Measurements from ENCODE around the gene RBFOX1. TPM values are rescaled to one million over a fixed set of nuclear protein-coding genes. Genes with fewer than 3 reads are reported as not detected.

RBFOX1 gene
- total and polyA plus RNA-seq, 2 donors (not counting 1 experiment from before 2014, with no cell fraction given): not detected

GRCh38 chr16:7547736-7548135 lies 215.1 kb downstream of the RBFOX1 start:
- TF ChIP-seq, protein P1, sequence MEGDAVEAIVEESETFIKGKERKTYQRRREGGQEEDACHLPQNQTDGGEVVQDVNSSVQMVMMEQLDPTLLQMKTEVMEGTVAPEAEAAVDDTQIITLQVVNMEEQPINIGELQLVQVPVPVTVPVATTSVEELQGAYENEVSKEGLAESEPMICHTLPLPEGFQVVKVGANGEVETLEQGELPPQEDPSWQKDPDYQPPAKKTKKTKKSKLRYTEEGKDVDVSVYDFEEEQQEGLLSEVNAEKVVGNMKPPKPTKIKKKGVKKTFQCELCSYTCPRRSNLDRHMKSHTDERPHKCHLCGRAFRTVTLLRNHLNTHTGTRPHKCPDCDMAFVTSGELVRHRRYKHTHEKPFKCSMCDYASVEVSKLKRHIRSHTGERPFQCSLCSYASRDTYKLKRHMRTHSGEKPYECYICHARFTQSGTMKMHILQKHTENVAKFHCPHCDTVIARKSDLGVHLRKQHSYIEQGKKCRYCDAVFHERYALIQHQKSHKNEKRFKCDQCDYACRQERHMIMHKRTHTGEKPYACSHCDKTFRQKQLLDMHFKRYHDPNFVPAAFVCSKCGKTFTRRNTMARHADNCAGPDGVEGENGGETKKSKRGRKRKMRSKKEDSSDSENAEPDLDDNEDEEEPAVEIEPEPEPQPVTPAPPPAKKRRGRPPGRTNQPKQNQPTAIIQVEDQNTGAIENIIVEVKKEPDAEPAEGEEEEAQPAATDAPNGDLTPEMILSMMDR (IDR thresholded peaks at IDR 0.05): no peak
- no peak for TF ChIP-seq EZH2 (IDR thresholded peaks at IDR 0.05; ENCODE audit: borderline replicate concordance, insufficient read depth, low read depth, low read length, poor library complexity, severe bottlenecking)
- Histone ChIP-seq H3K36me3 (replicated peaks in 1 of 2; ENCODE audit: control extremely low read depth in 1 of 2, control insufficient read depth in 1 of 2, extremely low read depth in 1 of 2, insufficient read depth in 2 of 2, low read length in 1 of 2) (no peaks in the 10 kb centered on the region), H3K4me3 (ENCODE audit: control extremely low read depth in 1 of 5, extremely low read depth in 1 of 5, insufficient read depth in 1 of 5, low read depth in 2 of 5, low read length in 4 of 5) (no peak overlapping the region), H4K20me1 (ENCODE audit: control insufficient read depth, insufficient read depth, low read length, poor library complexity, severe bottlenecking) (no peaks in the 10 kb centered on the region), H3K9ac (ENCODE audit: low read length) (no peak overlapping the region), H2AFZ (ENCODE audit: insufficient read depth, low read depth, low read length, poor library complexity, severe bottlenecking) (no peak overlapping the region), H3K9me3 (ENCODE audit: control extremely low read depth in 1 of 3, control insufficient read depth in 2 of 3, insufficient read depth in 1 of 3, low read length in 2 of 3) (peaks cover 0 to 9% (median 0%) of the 10 kb centered on the region in 3 donors), H3K4me1 (ENCODE audit: control insufficient read depth in 2 of 2, insufficient read depth in 2 of 2, low read length in 2 of 2) (no peaks in the 10 kb centered on the region), H3K27ac (ENCODE audit: low read length in 2 of 2) (no peak overlapping the region), H3K79me2 (ENCODE audit: control insufficient read depth, insufficient read depth, low read length) (no peaks in the 10 kb centered on the region), H3K4me2 (replicated peaks; ENCODE audit: low read depth, low read length, poor library complexity, severe bottlenecking) (no peak overlapping the region), H3K27me3 (replicated peaks in 1 of 4; ENCODE audit: control extremely low read depth in 1 of 4, control insufficient read depth in 3 of 4, insufficient read depth in 4 of 4, low read length in 3 of 4) (no peaks in the 10 kb centered on the region)
- H3K4me3 Mint-ChIP-seq: no peak overlapping the region
- H3K9me3 Mint-ChIP-seq (ENCODE audit: insufficient read depth): peaks cover 9% of the 10 kb centered on the region
- ATAC-seq (ENCODE audit: low read depth) (no peak), DNase-seq (no peak)
- 62% methylated on average over 3 of the region's 4 CpGs for WGBS (ENCODE audit: insufficient coverage)
- ChIA-PET CTCF (interaction anchor here (0.9 kb wide), 1 partner anchor 80 kb away, joined by 3 read pairs; no protein-coding TSS in a partner anchor), POLR2A (no interaction called here)
- H3K27me3 Mint-ChIP-seq: no peaks in the 10 kb centered on the region
- no peak overlapping the region for H3K27ac Mint-ChIP-seq
- intact Hi-C loops (cut with micrococcal nuclease): no loop called here
- H3K4me1 Mint-ChIP-seq: no peaks in the 10 kb centered on the region

- Mint-ChIP-seq H3K9me3 (ENCODE audit: insufficient read depth) (peaks cover 9% of the 10 kb centered on the region), H3K4me1 (no peaks in the 10 kb centered on the region), H3K27ac (no peak overlapping the region), H3K4me3 (no peak overlapping the region), H3K27me3 (no peaks in the 10 kb centered on the region)
- TF ChIP-seq, protein P1 (IDR thresholded peaks at IDR 0.05): no peak
- TF ChIP-seq EZH2 (IDR thresholded peaks at IDR 0.05; ENCODE audit: borderline replicate concordance, insufficient read depth, low read depth, low read length, poor library complexity, severe bottlenecking): no peak
- 100% methylated on average over 3 of the region's 4 CpGs for WGBS (ENCODE audit: insufficient coverage)
- Histone ChIP-seq H3K36me3 (replicated peaks in 1 of 2; ENCODE audit: control extremely low read depth in 1 of 2, control insufficient read depth in 1 of 2, extremely low read depth in 1 of 2, insufficient read depth in 2 of 2, low read length in 1 of 2) (no peaks in the 10 kb centered on the region), H3K4me1 (ENCODE audit: control insufficient read depth in 2 of 2, insufficient read depth in 2 of 2, low read length in 2 of 2) (no peaks in the 10 kb centered on the region), H3K9me3 (ENCODE audit: control extremely low read depth in 1 of 3, control insufficient read depth in 2 of 3, insufficient read depth in 1 of 3, low read length in 2 of 3) (peaks cover 0 to 9% (median 0%) of the 10 kb centered on the region in 3 donors), H3K79me2 (ENCODE audit: control insufficient read depth, insufficient read depth, low read length) (no peaks in the 10 kb centered on the region), H3K27ac (ENCODE audit: low read length in 2 of 2) (no peak overlapping the region), H2AFZ (ENCODE audit: insufficient read depth, low read depth, low read length, poor library complexity, severe bottlenecking) (no peak overlapping the region), H3K4me2 (replicated peaks; ENCODE audit: low read depth, low read length, poor library complexity, severe bottlenecking) (no peak overlapping the region), H3K27me3 (replicated peaks in 1 of 4; ENCODE audit: control extremely low read depth in 1 of 4, control insufficient read depth in 3 of 4, insufficient read depth in 4 of 4, low read length in 3 of 4) (no peaks in the 10 kb centered on the region), H3K4me3 (ENCODE audit: control extremely low read depth in 1 of 5, extremely low read depth in 1 of 5, insufficient read depth in 1 of 5, low read depth in 2 of 5, low read length in 4 of 5) (no peak overlapping the region), H4K20me1 (ENCODE audit: control insufficient read depth, insufficient read depth, low read length, poor library complexity, severe bottlenecking) (no peaks in the 10 kb centered on the region), H3K9ac (ENCODE audit: low read length) (no peak overlapping the region)
- DNase-seq (no peak), ATAC-seq (ENCODE audit: low read depth) (no peak)
- CTCF ChIA-PET: no interaction called here
- intact Hi-C loops (cut with micrococcal nuclease): no loop called here
- POLR2A ChIA-PET: no interaction called here
Measured at GRCh38 chr16:7548796-7549318, 216.2 kb downstream of the RBFOX1 start.
